ENCODE data around the gene PDE4B.
"Not testable (repeated sequence)": the region's sequence is repeated elsewhere in the genome, so short reads cannot be mapped to it uniquely, and the experiment has no call there.

GRCh38 chr1:66322462-66322861, 529.8 kb downstream of the PDE4B start:
- TF ChIP-seq RAD21 (conservative IDR thresholded peaks at IDR 0.05); EZH2 (IDR thresholded peaks at IDR 0.05; ENCODE audit: borderline replicate concordance, insufficient read depth, low read length, poor library complexity, severe bottlenecking); POLR2AphosphoS5 (IDR thresholded peaks at IDR 0.05); MXI1 (conservative IDR thresholded peaks at IDR 0.05; ENCODE audit: poor library complexity, severe bottlenecking); EP300 (conservative IDR thresholded peaks at IDR 0.05; ENCODE audit: poor library complexity, severe bottlenecking): not testable (repeated sequence)
- TF ChIP-seq, protein P1, sequence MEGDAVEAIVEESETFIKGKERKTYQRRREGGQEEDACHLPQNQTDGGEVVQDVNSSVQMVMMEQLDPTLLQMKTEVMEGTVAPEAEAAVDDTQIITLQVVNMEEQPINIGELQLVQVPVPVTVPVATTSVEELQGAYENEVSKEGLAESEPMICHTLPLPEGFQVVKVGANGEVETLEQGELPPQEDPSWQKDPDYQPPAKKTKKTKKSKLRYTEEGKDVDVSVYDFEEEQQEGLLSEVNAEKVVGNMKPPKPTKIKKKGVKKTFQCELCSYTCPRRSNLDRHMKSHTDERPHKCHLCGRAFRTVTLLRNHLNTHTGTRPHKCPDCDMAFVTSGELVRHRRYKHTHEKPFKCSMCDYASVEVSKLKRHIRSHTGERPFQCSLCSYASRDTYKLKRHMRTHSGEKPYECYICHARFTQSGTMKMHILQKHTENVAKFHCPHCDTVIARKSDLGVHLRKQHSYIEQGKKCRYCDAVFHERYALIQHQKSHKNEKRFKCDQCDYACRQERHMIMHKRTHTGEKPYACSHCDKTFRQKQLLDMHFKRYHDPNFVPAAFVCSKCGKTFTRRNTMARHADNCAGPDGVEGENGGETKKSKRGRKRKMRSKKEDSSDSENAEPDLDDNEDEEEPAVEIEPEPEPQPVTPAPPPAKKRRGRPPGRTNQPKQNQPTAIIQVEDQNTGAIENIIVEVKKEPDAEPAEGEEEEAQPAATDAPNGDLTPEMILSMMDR (IDR thresholded peaks at IDR 0.05; ENCODE audit: poor library complexity, severe bottlenecking): not testable (repeated sequence)

Data from neural cell (in vitro differentiated cells).